ENCODE data around the gene SPACA4.
"Not testable (repeated sequence)": the region's sequence is repeated elsewhere in the genome, so short reads cannot be mapped to it uniquely, and the experiment has no call there.

SPACA4 gene

GRCh38 chr19:48606463-48607358 lies at the start of gene SPACA4:
SPACA4 (plus strand) TSS chr19:48606742; CDS start chr19:48606979, 237 bp downstream.
- no peak for DNase-seq (ENCODE audit: low read depth in 2 of 2)

GRCh38 chr19:48556825-48557224 lies 49.7 kb upstream of the SPACA4 start:
- no peak for DNase-seq (ENCODE audit: low read depth in 2 of 2)

GRCh38 chr19:48558018-48558684 lies 48.4 kb upstream of the SPACA4 start:
- no peak for DNase-seq (ENCODE audit: low read depth in 2 of 2)

- no peak for DNase-seq (ENCODE audit: low read depth in 2 of 2)
Measured at GRCh38 chr19:48560095-48560530, 46.4 kb upstream of the SPACA4 start.

- no peak for DNase-seq (ENCODE audit: low read depth in 2 of 2)
Measured at GRCh38 chr19:48561412-48561811, 45.1 kb upstream of the SPACA4 start.

GRCh38 chr19:48565090-48565489 lies 41.5 kb upstream of the SPACA4 start:
- DNase-seq (ENCODE audit: low read depth in 2 of 2): no peak

- DNase-seq (ENCODE audit: low read depth in 2 of 2): no peak
Measured at GRCh38 chr19:48568345-48568886, 38.1 kb upstream of the SPACA4 start.

GRCh38 chr19:48569814-48570213 lies 36.7 kb upstream of the SPACA4 start:
- no peak for DNase-seq (ENCODE audit: low read depth in 2 of 2)

GRCh38 chr19:48571378-48572162 lies 35.0 kb upstream of the SPACA4 start:
- DNase-seq (ENCODE audit: low read depth in 2 of 2): no peak

GRCh38 chr19:48573163-48573505 lies 33.4 kb upstream of the SPACA4 start:
- no peak for DNase-seq (ENCODE audit: low read depth in 2 of 2)

- no peak for DNase-seq (ENCODE audit: low read depth in 2 of 2)
Measured at GRCh38 chr19:48575931-48576622, 30.5 kb upstream of the SPACA4 start.

- not testable (repeated sequence) for DNase-seq (ENCODE audit: low read depth in 2 of 2)
Measured at GRCh38 chr19:48577908-48578307, 28.6 kb upstream of the SPACA4 start.

- no peak for DNase-seq (ENCODE audit: low read depth in 2 of 2)
Measured at GRCh38 chr19:48578891-48579290, 27.7 kb upstream of the SPACA4 start.

GRCh38 chr19:48582168-48582567 lies 24.4 kb upstream of the SPACA4 start:
- no peak for DNase-seq (ENCODE audit: low read depth in 2 of 2)

- DNase-seq (ENCODE audit: low read depth in 2 of 2): no peak
Measured at GRCh38 chr19:48587387-48587786, 19.2 kb upstream of the SPACA4 start.

GRCh38 chr19:48588670-48589401 lies 17.7 kb upstream of the SPACA4 start:
- peak; percentile 62 to 64 for DNase-seq (ENCODE audit: low read depth in 2 of 2)

GRCh38 chr19:48591021-48591420 lies 15.5 kb upstream of the SPACA4 start:
- no peak for DNase-seq (ENCODE audit: low read depth in 2 of 2)

GRCh38 chr19:48595171-48595570 lies 11.4 kb upstream of the SPACA4 start:
- DNase-seq (ENCODE audit: low read depth in 2 of 2): no peak

GRCh38 chr19:48595833-48596232 lies 10.7 kb upstream of the SPACA4 start:
- DNase-seq (ENCODE audit: low read depth in 2 of 2): no peak

- DNase-seq (ENCODE audit: low read depth in 2 of 2): no peak
Measured at GRCh38 chr19:48596237-48596636, 10.3 kb upstream of the SPACA4 start.
